Karpas-422 (cell line): ENCODE results near the gene TRABD2B. TPM values are rescaled to one million over a fixed set of nuclear protein-coding genes. Genes with fewer than 3 reads are reported as not detected.

Experiments used
- total RNA-seq: library from RNA; depleted of rRNA; stranded (reverse); fragments of >200 nt; shearing (Covaris generic); gene quantifications from 2 replicates; pipeline ENCODE4 v1.2.3, GENCODE V29; 2014; ENCODE audit warnings: low replicate concordance; rRNA removed

Gene TRABD2B
- total RNA-seq, 1 experiment from 2014 or later, result not detected

Other genes starting within 250 kb of the TRABD2B start
- gene SLC5A9, start 225.3 kb upstream of the TRABD2B start, total RNA-seq, result not detected in 2 replicates